ENCODE measurements around the gene AIG1. TPM values are rescaled to one million over a fixed set of nuclear protein-coding genes. Genes with fewer than 3 reads are reported as not detected.
A peak's percentile ranks its signal among the peaks of the same experiment; 100 is the strongest.

The AIG1 gene
- total and polyA plus RNA-seq, 2 donors (not counting 1 experiment from before 2014, with no cell fraction given): 40.6 to 42.2 TPM

DNA sequence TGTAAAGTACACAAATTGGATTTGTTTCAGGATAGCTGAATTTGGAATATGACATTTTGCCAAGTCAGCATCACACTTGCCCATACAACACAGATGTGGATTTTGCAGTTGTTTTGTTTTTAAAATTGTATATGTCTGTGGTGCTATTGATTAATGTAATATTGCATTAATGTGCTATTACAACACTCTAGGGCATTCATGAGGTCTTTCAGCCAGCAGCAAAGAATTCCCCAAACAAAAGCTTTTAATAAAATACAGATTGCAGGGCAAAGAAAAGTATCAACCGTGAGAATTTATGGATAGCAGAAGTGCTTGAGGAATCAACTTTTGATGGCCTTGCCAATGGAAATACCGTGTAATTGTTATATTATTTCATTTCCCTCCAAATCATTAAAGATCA lies 144.9 kb downstream of the AIG1 start:
- H3K79me2 ChIP-seq (ENCODE audit: control insufficient read depth, insufficient read depth, low read length): no peaks in the 10 kb centered on the region
- no peaks in the 10 kb centered on the region for H3K36me3 ChIP-seq (ENCODE audit: control insufficient read depth, insufficient read depth, low read length)
- H3K4me1 ChIP-seq (ENCODE audit: control insufficient read depth, extremely low read depth, insufficient read depth, low read length): no peaks in the 10 kb centered on the region
- H2AFZ ChIP-seq (ENCODE audit: low read length): no peak overlapping the region
- no peak overlapping the region for H3K27ac ChIP-seq (ENCODE audit: insufficient read depth, low read length)
- H3K9ac ChIP-seq (ENCODE audit: insufficient read depth, low read length): no peak overlapping the region
- TF ChIP-seq, protein P1, sequence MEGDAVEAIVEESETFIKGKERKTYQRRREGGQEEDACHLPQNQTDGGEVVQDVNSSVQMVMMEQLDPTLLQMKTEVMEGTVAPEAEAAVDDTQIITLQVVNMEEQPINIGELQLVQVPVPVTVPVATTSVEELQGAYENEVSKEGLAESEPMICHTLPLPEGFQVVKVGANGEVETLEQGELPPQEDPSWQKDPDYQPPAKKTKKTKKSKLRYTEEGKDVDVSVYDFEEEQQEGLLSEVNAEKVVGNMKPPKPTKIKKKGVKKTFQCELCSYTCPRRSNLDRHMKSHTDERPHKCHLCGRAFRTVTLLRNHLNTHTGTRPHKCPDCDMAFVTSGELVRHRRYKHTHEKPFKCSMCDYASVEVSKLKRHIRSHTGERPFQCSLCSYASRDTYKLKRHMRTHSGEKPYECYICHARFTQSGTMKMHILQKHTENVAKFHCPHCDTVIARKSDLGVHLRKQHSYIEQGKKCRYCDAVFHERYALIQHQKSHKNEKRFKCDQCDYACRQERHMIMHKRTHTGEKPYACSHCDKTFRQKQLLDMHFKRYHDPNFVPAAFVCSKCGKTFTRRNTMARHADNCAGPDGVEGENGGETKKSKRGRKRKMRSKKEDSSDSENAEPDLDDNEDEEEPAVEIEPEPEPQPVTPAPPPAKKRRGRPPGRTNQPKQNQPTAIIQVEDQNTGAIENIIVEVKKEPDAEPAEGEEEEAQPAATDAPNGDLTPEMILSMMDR (conservative IDR thresholded peaks at IDR 0.05 in 1 of 2, IDR thresholded peaks at IDR 0.05 in 1 of 2; ENCODE audit: low read depth in 1 of 2, low read length in 2 of 2): no peak
- TF ChIP-seq EZH2 (IDR thresholded peaks at IDR 0.05; ENCODE audit: low read length, missing control alignments): no peak
- no peak overlapping the region for H3K4me3 ChIP-seq (replicated peaks in 1 of 4; ENCODE audit: control extremely low read depth in 1 of 4, insufficient read depth in 1 of 4, low read depth in 3 of 4, low read length in 4 of 4)
- H3K27me3 ChIP-seq (ENCODE audit: control insufficient read depth, insufficient read depth, low read length): no peaks in the 10 kb centered on the region
- no peaks in the 10 kb centered on the region for H3K9me3 ChIP-seq (ENCODE audit: control insufficient read depth, insufficient read depth, low read depth, low read length)
- peak in 1 of 2 donors; percentile 34 for DNase-seq (ENCODE audit: low read depth in 2 of 2)
- H4K20me1 ChIP-seq (ENCODE audit: control insufficient read depth, extremely low read depth, insufficient read depth, low read length): no peaks in the 10 kb centered on the region
- H3K4me2 ChIP-seq (ENCODE audit: extremely low read depth, insufficient read depth, low read length): no peak overlapping the region

- DNase-seq (ENCODE audit: low read depth in 2 of 2): peak; percentile 37 to 67
- no peaks in the 10 kb centered on the region for H3K36me3 ChIP-seq (ENCODE audit: control insufficient read depth, insufficient read depth, low read length)
- H3K27me3 ChIP-seq (ENCODE audit: control insufficient read depth, insufficient read depth, low read length): no peaks in the 10 kb centered on the region
- H3K4me3 ChIP-seq (replicated peaks in 1 of 4; ENCODE audit: control extremely low read depth in 1 of 4, insufficient read depth in 1 of 4, low read depth in 3 of 4, low read length in 4 of 4): no peak overlapping the region
- no peak overlapping the region for H3K9ac ChIP-seq (ENCODE audit: insufficient read depth, low read length)
- H4K20me1 ChIP-seq (ENCODE audit: control insufficient read depth, extremely low read depth, insufficient read depth, low read length): no peaks in the 10 kb centered on the region
- no peak overlapping the region for H3K27ac ChIP-seq (ENCODE audit: insufficient read depth, low read length)
- H3K4me2 ChIP-seq (ENCODE audit: extremely low read depth, insufficient read depth, low read length): no peak overlapping the region
- TF ChIP-seq, protein P1 (conservative IDR thresholded peaks at IDR 0.05 in 1 of 2, IDR thresholded peaks at IDR 0.05 in 1 of 2; ENCODE audit: low read depth in 1 of 2, low read length in 2 of 2): no peak
- no peak for TF ChIP-seq EZH2 (IDR thresholded peaks at IDR 0.05; ENCODE audit: low read length, missing control alignments)
- H3K79me2 ChIP-seq (ENCODE audit: control insufficient read depth, insufficient read depth, low read length): no peaks in the 10 kb centered on the region
- no peaks in the 10 kb centered on the region for H3K9me3 ChIP-seq (ENCODE audit: control insufficient read depth, insufficient read depth, low read depth, low read length)
- no peak overlapping the region for H2AFZ ChIP-seq (ENCODE audit: low read length)
- H3K4me1 ChIP-seq (ENCODE audit: control insufficient read depth, extremely low read depth, insufficient read depth, low read length): no peaks in the 10 kb centered on the region
Measured at GRCh38 chr6:143205991-143206390, 145.3 kb downstream of the AIG1 start.

- Histone ChIP-seq H3K4me2 (ENCODE audit: extremely low read depth, insufficient read depth, low read length) (no peak overlapping the region), H3K9ac (ENCODE audit: insufficient read depth, low read length) (no peak overlapping the region), H3K27me3 (ENCODE audit: control insufficient read depth, insufficient read depth, low read length) (no peaks in the 10 kb centered on the region), H2AFZ (ENCODE audit: low read length) (no peak overlapping the region), H3K36me3 (ENCODE audit: control insufficient read depth, insufficient read depth, low read length) (no peaks in the 10 kb centered on the region), H3K4me1 (ENCODE audit: control insufficient read depth, extremely low read depth, insufficient read depth, low read length) (no peaks in the 10 kb centered on the region), H3K4me3 (replicated peaks in 1 of 4; ENCODE audit: control extremely low read depth in 1 of 4, insufficient read depth in 1 of 4, low read depth in 3 of 4, low read length in 4 of 4) (no peak overlapping the region), H3K27ac (ENCODE audit: insufficient read depth, low read length) (no peak overlapping the region), H4K20me1 (ENCODE audit: control insufficient read depth, extremely low read depth, insufficient read depth, low read length) (no peaks in the 10 kb centered on the region), H3K79me2 (ENCODE audit: control insufficient read depth, insufficient read depth, low read length) (no peaks in the 10 kb centered on the region), H3K9me3 (ENCODE audit: control insufficient read depth, insufficient read depth, low read depth, low read length) (no peaks in the 10 kb centered on the region)
- DNase-seq (ENCODE audit: low read depth in 2 of 2): no peak
- no peak for TF ChIP-seq EZH2 (IDR thresholded peaks at IDR 0.05; ENCODE audit: low read length, missing control alignments)
- TF ChIP-seq, protein P1 (conservative IDR thresholded peaks at IDR 0.05 in 1 of 2, IDR thresholded peaks at IDR 0.05 in 1 of 2; ENCODE audit: low read depth in 1 of 2, low read length in 2 of 2): no peak
Measured at GRCh38 chr6:143206550-143206949, 145.9 kb downstream of the AIG1 start.
